Epithelial cell of umbilical artery (primary cell): Measurements from ENCODE around the gene ICE1. TPM values are rescaled to one million over a fixed set of nuclear protein-coding genes. Genes with fewer than 3 reads are reported as not detected.

ENCODE experiments used
- total RNA-seq: library from RNA; depleted of rRNA; stranded (reverse); fragments of >200 nt; gene quantifications from 2 replicates; pipeline ENCODE4 v1.2.3, GENCODE V29; 2014

ICE1 gene
- 27.6 and 39.7 TPM in 2 replicates for total RNA-seq

GRCh38 chr5:5421961-5422818 lies at the start of gene ICE1:
Gene ICE1 (plus strand): TSS chr5:5422677. CDS start chr5:5422916, 239 bp downstream.

